Measurements from ENCODE around the gene C5orf34.
A peak's percentile ranks its signal among the peaks of the same experiment; 100 is the strongest.
"Not testable (repeated sequence)": the region's sequence is repeated elsewhere in the genome, so short reads cannot be mapped to it uniquely, and the experiment has no call there.

C5orf34 gene, protein sequence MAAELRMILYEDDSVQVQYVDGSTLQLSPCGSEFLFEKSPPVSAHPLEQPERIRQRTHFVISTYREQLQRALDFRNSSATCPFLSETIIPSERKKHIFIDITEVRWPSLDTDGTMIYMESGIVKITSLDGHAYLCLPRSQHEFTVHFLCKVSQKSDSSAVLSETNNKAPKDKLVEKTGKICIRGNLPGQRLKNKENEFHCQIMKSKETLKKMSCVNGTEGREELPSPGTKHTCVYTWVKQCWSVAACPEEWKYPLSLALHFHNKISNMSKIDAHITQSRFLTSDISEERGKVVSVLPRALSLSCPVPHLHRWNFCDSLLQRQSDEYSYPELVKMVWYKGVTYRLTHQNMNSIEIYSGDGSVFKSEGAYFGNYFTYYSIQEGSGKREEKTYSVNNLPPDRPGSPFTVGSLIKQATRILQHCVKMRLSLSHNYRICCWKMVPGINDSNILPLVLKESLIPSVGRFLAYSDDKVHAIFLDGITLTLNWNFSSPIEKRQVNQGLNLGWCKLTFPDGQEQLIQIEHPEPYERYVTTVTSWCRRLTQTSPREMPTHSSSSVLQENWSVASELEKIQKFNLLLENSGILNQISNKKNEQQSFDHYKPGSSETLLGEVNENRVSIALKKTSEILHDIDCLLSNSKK

DNA sequence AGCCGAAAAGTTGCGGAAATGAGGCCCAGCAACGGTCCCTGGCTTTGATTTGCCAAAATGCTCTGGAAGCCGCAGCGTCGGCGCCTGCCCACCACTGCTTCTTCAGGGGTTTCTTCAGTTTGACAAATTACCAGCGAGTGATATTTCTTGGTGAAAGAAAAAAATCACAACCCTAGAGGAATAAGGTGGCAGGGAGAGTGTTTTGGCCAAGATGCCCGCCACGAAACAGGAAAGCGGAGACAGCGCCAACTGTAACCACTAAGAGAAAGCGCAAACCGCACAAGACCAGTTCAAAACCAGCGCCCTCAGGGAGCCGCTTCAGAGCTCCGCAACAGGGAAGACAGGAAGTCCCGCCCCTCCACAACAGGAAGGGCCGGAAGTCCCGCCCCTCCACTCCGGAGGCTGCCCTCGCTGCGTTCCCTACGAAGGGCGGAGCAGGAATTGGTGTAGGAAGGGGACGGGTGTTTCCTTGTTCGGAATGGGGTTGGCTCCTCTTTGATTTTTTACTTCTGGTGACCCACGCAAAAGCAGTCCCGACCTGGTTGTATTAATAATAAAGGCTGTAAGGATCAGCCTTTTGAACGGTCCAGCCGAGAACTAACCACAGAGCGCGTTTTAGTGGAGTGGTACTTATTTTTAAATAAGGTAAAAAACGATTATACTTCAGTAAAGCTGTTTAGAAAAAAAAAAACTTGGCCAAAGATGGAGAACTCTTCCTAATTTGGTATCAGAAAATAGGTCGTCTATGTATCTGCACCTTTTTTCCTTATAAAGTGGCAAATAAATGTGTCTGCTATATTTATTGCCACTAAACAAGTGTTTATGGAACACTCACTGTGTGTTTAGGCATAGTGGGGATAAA is at the start of gene C5orf34:
Gene C5orf34, minus strand, starts transcription at position 333 of the 862 bp plus-strand sequence. CDS start 5,809 bp downstream, outside the sequence.
- DNase-seq = peak; percentile 97

DNA sequence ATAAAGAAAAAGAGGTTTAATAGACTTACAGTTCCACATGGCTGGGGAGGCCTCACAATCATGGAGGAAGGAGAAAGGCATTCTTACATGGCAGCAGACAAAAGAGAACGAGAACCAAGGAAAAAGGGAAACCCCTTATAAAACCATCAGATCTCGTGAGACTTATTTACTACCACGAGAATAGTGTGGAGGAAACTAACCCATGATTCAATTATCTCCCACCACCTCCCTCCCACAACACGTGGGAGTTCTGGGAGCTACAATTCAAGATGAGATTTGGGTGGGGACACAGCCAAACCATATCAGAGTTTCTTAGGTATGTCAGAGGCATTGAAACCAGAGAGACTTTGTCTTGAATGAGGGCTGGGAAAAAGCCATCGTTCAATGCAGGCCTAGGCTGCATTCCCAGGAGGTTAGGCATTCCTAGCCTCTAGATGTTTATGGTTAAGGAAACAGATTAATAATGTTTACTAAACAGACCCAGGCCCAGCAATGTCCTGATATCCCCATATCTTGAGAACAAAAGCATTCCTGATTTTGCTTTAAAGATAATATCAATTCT is 49.4 kb upstream of the C5orf34 start:
- no peak for DNase-seq

DNA sequence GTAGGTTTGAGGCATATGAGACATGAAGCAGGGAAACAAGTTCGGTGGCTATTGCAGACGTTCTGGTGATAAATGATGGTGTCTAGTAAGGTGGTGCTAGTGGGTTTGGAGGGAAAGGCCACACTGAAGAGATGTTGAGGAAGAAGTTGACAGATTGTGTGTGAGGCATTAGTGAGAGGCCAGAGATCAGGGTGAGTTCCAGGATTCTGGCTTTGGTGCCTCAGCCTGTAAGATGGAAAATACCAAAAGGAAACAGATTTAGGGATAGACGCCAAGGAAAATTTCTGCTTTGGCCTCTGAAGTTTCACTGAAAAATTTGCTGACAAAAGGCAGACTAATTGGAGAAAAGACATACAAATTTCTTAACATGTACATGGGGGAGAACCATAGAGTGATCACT is 48.4 kb upstream of the C5orf34 start:
- no peak for DNase-seq

DNA sequence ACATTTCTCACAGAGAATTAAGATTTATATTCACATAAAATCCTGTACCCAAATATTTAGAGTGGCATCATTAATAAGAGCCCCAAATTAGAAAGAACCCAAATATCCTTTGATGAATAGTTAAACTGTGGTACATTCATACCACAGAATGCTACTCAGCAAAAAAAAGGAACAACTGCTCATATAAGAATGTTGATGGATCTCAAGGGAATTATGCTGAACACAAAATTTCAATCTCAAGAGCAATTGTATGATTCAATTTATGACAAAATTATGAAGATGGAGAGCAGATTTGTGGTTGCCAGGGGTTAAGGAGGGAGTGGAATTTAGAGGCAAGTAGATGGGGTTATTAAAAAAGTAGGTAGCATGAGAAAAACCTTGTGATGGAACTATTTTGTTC is 46.4 kb upstream of the C5orf34 start:
- DNase-seq = no peak

DNA sequence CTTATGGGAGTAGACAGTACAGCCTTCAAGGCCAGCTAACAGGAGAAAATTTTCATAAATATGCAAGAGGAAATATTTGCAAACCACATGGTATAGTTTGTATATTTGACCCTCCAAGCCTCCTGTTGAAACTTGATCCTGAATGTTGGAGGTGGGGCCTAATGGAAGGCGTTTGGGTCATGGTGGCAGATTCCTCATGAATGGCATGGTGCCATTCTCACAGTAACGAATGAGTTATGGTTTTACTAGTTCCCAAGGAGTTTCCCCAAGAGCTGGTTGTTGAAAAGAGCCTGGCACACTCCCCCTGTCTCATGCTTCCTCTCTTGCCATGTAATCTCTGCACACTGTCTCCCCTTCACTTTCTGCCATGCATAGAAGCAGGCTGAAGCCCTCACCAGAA is 45.2 kb upstream of the C5orf34 start:
- peak; percentile 98 for DNase-seq

DNA sequence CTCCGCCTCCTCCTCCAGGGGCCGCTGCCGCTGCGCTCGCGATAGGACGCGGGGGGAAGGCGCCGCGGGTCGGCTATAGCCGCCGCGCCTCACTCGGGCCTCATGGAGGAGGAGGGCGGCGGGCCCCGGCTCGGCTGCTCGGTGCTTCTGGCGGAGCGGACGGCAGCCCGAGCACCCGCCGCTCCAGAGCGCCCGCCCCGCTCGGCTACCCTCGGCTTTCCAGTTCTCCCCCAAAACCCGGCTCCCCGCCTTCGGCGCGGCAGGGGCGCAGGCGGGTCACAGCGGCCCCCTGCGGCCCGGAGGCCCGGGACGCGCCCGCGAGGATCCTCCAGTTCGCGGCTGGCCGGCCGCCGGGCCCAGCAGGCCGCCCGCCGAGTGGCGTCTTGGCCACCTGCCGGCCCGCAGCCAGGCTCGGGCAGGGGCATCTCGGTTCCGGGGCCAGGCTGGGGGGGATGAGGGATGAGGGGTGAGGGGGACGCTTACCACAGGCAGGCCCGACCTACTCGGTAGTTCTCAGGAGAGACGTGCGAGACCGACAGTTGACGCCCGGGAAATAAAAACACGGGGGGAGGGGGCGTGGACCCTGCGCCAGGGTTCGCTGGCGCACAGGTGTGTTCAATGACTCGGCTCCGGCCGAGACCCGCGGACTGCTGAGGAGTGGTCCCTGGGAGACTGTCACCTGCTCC is 42.1 kb upstream of the C5orf34 start, which contains the start of gene PAIP1:
Gene PAIP1, minus strand, starts transcription at position 221 of the 686 bp plus-strand sequence. CDS start 231 bp downstream, outside the sequence.
- DNase-seq = peak; percentile 89

DNA sequence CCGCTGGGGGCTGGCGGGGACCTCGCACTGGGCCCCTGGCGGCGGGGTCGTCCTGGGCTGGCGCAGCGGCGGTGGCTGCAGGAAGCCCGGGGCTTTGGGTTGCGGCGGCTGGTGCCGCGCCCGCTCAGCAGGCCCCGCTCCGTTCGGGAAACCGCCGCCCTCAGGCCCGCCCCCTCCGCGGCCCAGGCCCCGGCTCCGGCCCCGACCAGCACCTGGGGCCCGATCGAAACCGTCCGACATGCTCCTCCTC is 41.6 kb upstream of the C5orf34 start:
- DNase-seq = not testable (repeated sequence)

DNA sequence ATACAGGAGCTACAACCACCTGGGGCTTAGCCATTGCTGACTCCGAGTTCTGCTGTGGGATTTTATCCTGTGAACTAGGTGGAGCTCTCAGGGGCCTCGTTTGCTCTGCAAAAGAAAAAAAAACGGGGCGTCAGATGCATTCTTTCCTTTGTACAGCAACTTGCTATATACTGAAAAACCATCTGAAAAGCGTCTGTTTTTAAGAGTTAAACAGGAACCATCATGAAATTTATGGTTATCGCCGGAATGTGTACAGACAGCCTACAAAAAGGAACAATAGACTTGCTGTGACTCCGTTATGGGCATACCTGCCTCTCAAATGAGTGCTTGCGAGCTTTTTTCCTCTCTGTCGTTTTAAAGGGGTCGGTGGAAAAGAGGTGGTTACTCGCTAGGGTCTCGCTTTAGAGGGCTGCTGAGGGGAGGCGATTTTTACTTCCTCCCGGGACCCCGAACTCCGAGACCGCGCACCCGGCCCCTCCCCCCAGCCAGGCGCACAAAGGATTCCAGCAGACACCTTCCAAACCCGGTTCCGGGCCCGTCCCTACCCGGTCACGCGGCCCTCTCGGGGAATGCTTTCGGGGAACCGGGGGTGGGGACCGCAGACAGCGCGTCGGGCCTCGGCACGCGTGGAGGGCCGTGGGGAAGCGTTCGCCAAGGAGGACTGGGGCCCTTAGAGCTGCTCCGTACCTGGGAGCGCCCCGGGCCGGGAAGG is 41.1 kb upstream of the C5orf34 start:
- DNase-seq = peak; percentile 74

DNA sequence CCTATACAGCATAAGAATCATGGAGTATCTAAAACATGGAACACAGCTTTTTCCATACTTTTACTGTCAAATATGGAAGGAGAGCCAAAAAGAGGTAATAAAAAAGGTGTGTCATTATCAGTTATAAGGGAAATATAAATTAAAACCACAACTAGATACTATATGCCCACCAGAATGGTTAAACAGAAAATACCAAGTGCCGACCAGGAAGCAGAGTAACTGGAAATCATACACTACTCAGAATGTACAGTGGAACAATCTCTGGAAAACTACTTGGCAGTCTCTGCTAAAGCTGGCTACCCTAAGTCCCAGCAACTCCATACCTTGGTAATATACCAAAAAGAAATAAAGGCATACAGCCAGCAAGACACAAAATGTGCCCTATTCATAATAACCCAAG is 39.5 kb upstream of the C5orf34 start:
- no peak for DNase-seq

DNA sequence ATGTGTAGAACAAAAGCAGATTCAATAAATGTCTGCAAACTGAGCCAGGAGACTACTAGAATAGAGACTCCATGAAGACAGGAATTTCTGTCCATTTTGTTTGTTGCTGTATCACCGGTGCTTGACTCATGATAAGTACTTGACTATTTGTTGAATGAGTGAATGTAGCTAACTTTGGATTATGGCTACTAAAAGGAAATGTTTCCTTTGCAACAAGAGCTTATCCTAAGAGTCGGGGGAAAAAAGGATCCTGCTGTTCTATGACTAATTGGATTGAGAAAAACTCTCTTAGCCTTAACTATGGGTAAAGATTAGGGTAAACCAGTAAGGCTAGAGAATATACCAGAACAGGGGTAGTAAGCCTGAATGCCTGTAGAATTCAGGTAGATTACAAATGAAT is 38.4 kb upstream of the C5orf34 start:
- no peak for DNase-seq

DNA sequence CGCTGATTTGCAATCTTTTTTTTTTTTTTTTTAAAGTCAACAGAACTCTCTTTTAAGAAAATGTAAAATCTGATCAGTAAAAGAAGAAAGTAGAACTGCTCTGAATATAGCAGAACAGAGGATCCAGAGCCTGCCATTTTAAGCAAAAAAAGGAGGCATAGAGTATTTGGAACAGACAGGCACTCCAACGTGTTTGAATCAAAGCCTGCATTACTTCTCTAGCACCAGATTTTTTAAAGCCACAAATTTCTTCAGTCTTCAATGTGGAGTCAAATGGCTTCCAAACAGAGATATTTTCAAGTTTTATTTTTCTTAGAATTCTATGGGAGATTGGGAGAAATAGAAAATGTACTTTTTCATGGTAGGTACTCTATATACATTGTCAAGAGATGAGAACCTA is 36.8 kb upstream of the C5orf34 start:
- DNase-seq = no peak

DNA sequence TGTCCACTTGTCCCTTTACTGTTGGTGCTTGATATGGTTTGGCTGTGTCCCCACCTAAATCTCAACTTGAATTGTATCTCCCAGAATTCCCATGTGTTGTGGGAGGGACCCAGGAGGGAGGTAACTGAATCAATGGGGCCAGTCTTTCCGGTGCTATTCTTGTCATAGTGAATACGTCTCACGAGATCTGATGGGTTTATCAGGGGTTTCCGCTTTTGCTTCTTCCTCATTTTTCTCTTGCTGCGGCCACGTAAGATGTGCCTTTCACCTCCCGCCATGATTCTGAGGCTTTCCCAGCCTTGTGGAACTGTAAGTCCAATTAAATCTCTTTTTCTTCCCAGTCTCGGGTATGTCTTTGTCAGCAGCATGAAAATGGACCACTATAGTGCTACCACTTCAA is 34.3 kb upstream of the C5orf34 start:
- DNase-seq = not testable (repeated sequence)

DNA sequence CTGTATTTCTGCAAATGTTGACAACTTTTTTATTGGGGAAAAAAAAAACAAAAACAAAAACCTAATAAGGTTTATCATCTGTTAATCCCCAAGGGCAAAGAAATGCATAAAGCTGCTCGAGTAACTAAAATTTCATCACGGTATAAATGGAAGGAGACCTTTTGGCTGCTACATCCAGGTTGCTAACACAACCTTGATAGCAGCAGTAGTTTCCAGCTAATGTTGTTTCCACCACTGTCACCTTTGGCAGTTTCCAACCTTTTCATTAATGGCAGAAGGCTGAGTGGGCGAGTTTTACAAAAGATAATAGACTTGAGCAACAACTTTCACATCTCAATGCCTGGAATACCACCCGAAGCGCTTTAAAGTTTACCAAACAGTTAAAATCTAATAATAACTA is 33.4 kb upstream of the C5orf34 start:
- DNase-seq = no peak

DNA sequence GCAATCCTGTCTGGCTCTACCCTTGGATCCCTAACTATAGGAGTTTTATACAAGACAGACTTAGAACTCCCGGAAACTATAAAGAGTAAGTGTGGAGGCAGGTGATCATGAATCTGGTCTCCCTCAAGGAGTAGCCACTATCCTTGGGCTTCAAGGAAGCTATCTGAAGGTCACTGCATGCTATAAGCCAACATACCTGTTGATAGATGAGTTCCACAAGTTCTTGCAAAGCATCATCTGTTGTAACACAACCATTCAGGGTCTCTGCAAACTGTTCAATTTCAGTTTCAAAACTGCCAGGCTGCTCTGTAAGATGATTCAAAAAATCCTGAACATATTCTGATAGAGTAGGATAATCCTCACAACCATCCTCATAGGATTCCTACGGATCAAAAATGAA is 32.6 kb upstream of the C5orf34 start:
- DNase-seq = no peak

DNA sequence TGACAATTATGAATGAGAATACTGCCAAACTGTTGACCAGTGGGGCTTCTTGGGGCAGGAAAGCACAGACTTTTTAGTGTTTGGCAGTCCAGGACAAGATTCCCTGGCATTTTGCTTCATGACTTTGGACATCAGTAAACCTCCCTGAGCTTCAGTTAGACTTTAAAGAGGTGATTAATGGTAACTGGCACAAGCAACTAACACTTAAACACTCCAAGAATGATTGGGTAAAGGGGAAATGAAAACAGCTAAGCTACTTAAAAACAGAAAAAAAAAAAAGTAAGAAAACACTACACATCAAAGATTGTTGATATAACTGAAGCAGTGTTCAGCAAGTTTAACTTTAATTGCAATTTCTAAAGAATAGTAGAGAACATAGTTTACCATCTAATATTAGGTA is 28.5 kb upstream of the C5orf34 start:
- DNase-seq = no peak

DNA sequence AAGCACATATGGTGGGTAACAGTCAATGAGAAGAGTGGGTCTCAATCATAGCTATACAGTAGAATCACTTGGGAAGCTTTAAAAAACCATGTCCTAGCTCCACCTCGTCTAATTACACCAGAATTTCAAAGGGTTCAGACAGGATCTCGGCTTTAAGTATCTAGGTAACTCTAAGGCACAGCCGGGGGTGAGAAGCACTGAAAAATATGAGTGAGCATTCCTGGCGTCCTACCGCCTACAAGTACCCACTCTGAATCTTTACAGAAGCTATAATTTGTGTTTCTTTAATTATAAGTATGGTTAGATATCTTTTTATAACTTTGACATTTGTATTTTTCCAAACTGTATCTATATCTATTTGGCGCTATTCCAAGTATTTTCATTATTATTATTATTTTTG is 25.8 kb upstream of the C5orf34 start:
- no peak for DNase-seq

DNA sequence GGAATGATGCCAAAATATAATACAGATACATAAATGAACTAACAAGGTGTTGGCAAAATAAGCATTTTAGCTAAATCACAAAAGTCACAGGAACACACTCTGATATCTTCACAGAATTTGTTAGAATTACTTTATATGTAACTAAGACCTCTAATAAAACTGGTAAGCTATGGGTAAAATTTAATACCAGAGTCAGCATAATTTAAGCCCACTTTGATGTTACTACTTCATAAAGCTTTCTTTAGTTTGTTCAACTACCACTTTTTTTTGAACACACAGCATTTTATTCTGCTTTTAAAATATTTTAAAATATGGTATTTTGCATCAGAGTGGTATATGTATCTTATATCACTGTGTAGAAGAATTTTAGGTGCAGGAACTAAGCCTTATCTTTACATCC is 22.0 kb upstream of the C5orf34 start:
- no peak for DNase-seq

DNA sequence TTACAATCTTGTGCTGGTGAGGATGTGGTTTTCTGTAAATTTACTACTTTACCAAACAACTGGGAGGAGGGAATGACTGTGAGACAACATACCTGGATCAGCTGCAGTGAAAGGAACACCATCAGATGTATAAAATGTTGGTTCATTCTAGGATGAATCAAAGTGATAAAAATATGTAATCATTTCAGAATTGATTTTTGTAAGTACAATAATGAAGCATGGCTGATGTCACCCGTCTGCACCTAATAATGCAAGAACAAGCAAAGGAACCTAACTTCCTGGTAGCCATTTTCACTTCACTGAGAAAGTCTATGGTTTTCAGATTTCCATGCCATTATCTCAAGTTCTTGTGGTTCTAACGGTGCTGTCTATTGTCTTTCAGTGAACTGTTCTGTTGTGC is 18.7 kb upstream of the C5orf34 start:
- no peak for DNase-seq

DNA sequence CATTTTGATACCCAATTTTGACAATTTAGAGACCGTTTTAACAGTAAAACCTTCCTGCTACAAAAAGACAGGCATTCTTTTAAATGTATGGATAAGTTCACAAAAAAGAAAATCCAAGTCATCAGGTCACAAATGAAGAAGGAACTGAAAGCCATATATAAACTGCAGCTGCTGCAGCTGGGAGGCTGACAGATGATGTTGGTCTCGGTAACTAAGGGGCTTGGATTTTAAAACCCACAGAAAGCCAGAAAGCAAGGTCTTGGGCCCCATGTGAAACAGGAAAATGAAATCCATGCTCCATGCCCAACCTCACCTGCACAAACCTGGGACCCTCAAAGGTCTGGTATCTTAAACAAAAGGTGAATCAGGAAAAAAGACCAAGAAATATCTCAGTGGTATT is 15.7 kb upstream of the C5orf34 start:
- no peak for DNase-seq

DNA sequence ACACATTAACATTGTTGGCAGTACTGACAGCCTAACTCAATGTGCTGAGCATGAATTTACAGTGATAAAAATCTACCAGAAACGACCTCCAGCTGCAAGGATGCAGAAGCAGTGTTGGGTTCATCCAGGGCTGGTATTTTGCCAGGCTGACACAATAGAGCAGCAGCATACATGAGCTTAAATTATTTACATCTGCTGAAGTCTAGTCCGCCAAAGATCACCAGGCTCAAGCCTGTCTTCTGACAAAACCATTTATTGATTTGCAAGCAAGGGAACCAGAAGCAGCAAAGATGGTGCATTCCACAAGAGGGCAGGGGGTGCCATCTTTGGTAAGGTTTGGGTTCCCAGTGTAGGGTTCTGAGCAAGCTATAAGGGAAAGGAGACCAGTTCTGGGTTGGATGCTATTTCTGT is 8.7 kb upstream of the C5orf34 start:
- DNase-seq = no peak

DNA sequence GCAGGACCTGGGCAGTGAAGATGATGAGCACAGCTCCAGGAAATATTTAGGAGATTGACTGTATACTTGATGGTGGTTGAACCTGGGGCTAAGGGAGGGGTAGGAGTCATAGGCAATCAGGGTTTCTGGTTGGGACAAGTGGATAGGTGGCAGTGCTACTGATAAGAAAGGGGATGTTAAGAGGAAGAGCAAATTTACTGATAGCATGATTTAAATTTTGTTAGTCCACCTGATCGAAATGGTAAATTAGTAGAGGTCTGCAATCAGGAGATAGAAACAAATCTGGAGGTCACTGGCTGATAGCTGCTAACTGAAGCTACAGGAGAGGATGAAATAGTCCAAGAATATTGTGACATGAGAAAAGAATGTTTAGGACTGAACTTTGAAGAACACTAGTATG is 5.7 kb upstream of the C5orf34 start:
- DNase-seq = no peak

DNA sequence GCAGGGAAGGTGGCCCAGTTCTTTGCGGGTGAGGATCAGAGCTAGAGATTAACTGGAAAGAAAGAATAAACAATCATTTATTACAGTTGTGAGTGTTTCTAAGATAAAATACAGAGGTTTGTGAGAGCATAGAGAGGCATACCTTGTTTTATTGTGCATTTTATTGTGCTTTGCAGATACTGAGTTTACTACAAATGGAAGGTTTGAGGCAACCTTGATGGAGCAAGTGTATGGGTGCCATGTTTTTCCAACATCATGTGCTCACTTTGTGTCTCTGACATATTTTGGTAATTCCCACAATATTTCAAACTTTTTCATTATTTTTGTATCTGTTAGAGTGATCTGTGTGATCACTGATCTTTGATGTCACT is 715 bp upstream of the C5orf34 start:
- DNase-seq = no peak
